NCI-H524 (cell line): ENCODE measurements around the gene LIPT2.
"Not testable (repeated sequence)": the region's sequence is repeated elsewhere in the genome, so short reads cannot be mapped to it uniquely, and the experiment has no call there.

Experiments used
- DNase-seq, 2 experiments: peaks; one replicate each; lab custom pipeline; 2025; lab: John Stamatoyannopoulos, UW

LIPT2 gene

GRCh38 chr11:74492974-74493790 lies at the start of gene LIPT2:
TSS of gene LIPT2 (minus strand) at chr11:74493724. CDS start at chr11:74493703, 21 bp downstream.
- peak; percentile 85 to 95 for DNase-seq

GRCh38 chr11:74541466-74541865 lies 47.9 kb upstream of the LIPT2 start:
- DNase-seq, result no peak

GRCh38 chr11:74540270-74540669 lies 46.7 kb upstream of the LIPT2 start:
- no peak for DNase-seq

GRCh38 chr11:74538680-74539079 lies 45.2 kb upstream of the LIPT2 start:
- no peak for DNase-seq

GRCh38 chr11:74535371-74536160 lies 42.0 kb upstream of the LIPT2 start:
- DNase-seq, result no peak

- not testable (repeated sequence) for DNase-seq
These were observed 41.4 kb upstream of the LIPT2 start for GRCh38 chr11:74534946-74535275.

GRCh38 chr11:74534216-74534945 lies 40.9 kb upstream of the LIPT2 start:
- DNase-seq, result no peak

GRCh38 chr11:74533421-74533820 lies 39.9 kb upstream of the LIPT2 start:
- DNase-seq, result no peak

- DNase-seq, result no peak
These were observed 39.1 kb upstream of the LIPT2 start for GRCh38 chr11:74532501-74533246.

GRCh38 chr11:74524978-74525377 lies 31.5 kb upstream of the LIPT2 start:
- no peak for DNase-seq

GRCh38 chr11:74524501-74524900 lies 31.0 kb upstream of the LIPT2 start:
- no peak for DNase-seq

GRCh38 chr11:74522776-74523175 lies 29.3 kb upstream of the LIPT2 start:
- DNase-seq, result no peak

GRCh38 chr11:74521666-74522252 lies 28.2 kb upstream of the LIPT2 start:
- no peak for DNase-seq

GRCh38 chr11:74520927-74521665 lies 27.6 kb upstream of the LIPT2 start:
- no peak for DNase-seq

- DNase-seq, result no peak
These were observed 26.8 kb upstream of the LIPT2 start for GRCh38 chr11:74520316-74520715.

- DNase-seq, result no peak
These were observed 26.2 kb upstream of the LIPT2 start for GRCh38 chr11:74519710-74520109.

GRCh38 chr11:74517592-74517991 lies 24.1 kb upstream of the LIPT2 start:
- DNase-seq, result not testable (repeated sequence)

- no peak for DNase-seq
These were observed 14.1 kb upstream of the LIPT2 start for GRCh38 chr11:74507582-74507981.

- DNase-seq, result no peak
These were observed 13.3 kb upstream of the LIPT2 start for GRCh38 chr11:74506823-74507222.

- DNase-seq, result no peak
These were observed 12.4 kb upstream of the LIPT2 start for GRCh38 chr11:74505911-74506310.
